HG03139 (cell line): Measurements from ENCODE around the gene CAMSAP2.

Source experiments
- ATAC-seq: cut with Tn5 transposase; IDR thresholded peaks from one replicate; pipeline ENCODE4 v1.9.1; 2021; ENCODE audit not compliant: unreplicated experiment

The CAMSAP2 gene

GRCh38 chr1:200895801-200896530 is 157.3 kb downstream of the CAMSAP2 start:
- ATAC-seq, result peak; percentile 52

DNA sequence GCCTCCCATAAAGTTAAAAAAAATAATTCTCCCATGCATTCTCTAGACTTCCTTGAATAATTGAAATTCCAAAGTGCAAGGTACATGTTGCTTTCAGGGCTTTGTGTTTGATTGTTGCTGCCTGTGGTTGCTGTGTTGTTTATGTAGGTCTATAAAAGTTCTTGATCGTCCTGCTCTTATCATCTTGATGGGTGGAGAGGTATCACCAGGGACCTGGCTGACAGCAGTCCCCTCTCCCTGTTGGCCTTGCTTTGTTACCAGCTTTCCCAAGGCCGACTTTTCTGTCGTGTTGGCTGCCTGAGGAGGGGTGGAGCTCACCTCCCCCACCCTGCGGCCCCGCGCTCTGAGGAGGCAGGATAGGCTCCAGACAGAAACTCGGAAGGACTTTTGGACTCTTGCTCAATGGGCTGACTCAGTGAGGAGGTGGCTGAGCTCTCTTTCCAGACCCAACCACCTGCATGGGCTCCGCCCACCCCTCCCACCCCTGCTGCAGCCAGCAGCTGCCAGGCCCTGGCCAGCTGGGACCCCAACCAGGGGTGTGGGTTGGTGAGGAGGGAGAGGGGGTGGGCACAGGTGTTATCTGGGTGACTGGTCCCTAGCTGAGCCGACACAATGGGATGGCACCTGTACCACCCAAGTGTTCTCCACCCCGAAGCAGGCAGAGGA is 158.0 kb downstream of the CAMSAP2 start:
- ATAC-seq, result no peak

GRCh38 chr1:200897259-200897658 is 158.6 kb downstream of the CAMSAP2 start:
- no peak for ATAC-seq

- no peak for ATAC-seq
Observed at GRCh38 chr1:200899015-200899386, 160.3 kb downstream of the CAMSAP2 start.

DNA sequence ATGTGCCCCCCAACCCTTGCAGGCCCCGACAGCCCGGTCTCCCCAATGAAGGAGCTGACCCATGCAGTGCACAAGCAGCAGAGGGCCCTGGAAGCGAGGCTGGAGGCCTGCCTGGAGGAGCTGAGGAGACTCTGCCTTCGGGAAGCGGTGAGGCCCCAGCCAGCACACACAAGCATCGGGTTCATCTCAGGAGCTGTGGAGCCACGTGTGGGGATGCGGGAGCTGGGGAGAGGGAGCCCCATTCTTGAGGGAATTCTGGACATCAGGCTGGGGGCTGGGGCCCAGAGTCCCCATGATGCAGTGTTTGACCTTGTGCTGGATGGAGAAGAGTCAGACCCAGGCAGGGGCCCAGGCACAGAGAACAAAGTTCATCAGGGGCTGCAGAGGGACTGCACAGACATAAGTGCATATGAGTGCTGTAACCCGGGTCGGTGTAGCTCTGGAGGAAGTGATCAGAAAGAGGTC is 160.8 kb downstream of the CAMSAP2 start:
- ATAC-seq, result no peak

DNA sequence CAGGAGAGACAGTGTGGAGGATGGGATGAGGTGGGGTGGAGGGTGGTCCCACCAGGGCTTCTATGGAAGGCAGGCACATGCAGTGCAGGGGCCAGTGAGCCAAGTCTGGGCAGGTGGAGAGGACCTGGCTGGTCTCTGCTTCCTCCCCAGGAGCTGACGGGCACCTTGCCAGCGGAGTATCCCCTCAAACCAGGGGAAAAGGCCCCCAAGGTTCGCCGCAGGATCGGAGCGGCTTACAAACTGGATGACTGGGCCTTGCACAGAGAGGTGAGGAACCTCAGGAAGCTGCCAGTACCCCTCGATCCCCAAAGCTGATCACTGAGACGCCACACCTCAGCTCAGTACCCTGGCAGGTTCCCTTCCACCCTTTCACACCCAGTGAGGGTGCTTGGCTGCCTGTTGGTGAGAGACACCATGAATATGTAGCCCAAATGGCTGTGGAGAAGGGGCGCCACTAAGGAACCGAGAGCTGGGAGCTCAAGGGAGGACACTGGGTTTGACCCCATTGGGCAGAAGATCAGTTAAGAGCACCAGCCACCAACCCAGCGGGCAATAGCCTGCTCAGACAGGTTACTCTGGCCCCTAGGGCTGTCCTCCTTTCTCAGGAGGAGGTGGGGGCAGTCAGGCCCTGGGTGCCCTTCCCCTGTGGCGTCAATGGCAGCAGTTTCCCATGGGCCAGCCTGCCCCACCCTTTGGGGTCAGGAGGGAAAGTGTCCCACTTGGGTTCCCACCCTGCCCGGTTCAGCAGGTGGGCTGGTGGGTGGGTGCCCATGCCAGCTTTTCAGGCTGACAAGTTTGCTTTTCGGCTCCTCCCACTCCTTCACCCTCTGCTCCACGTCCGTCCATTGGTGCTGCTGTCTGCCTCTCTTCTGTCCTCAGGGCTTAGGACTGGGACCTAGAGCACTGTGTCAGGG is 161.5 kb downstream of the CAMSAP2 start:
- no peak for ATAC-seq

GRCh38 chr1:200900877-200901276 is 162.2 kb downstream of the CAMSAP2 start:
- ATAC-seq, result no peak

GRCh38 chr1:200901350-200901749 is 162.7 kb downstream of the CAMSAP2 start:
- ATAC-seq, result no peak

- no peak for ATAC-seq
Observed at GRCh38 chr1:200901796-200902444, 163.2 kb downstream of the CAMSAP2 start.

DNA sequence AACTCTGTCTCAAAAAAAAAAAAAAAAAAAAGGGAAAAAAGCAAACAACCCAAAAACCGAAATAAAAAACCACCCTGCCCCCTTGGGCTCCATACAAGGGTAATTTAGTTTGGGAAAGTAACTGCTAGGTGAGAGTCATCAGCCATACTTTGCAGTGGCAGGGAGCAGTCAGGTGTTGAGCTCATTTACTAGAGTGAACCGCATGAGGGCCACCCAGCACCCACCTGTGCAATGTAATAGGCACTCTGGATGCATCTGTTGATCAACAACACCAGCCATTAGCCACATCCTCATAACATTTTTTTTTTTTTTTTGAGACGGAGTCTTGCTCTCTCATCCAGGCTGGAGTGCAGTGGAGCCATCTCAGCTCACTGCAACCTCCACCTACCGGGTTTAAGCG is 165.1 kb downstream of the CAMSAP2 start:
- ATAC-seq, result no peak

DNA sequence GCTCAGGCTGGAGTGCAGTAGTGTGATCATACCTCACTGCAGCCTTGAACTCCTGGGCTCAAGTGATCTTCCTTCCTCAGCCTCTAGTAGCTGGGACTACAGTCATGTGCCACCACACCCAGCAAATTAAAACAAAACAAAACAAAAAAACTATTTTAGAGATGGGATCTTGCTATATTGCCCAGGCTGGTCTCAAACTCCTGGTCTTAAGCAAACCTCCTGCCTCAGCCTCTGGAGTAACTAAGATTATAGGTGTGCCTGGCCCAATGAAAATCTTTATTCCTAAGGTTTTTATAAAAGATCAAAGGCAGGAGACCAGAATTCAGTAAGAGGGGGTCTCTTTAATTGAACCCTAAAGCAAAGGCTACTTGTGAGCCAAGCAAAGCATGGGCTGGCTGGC is 166.1 kb downstream of the CAMSAP2 start:
- ATAC-seq, result no peak

GRCh38 chr1:200905411-200906052 is 166.8 kb downstream of the CAMSAP2 start:
- no peak for ATAC-seq

DNA sequence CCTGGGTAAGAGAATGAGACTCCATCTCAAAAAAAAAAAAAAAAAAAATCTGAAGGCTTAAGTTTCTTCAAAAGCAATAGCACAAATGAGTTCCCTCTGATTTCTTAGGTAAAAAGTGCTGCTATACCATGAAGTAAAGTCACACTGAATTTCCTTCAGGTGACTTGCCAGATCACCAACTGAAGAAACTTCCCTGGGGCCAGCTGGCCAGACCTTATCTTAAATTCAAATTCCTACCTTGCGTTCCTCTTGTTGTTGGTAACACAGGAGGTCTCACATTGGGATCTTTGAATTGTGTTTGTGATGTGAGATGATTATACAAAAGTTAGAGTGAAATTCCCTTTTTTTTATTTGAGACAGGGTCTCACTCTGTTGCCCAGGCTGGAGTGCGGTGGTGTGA is 167.8 kb downstream of the CAMSAP2 start:
- ATAC-seq, result no peak

- ATAC-seq, result no peak
Observed at GRCh38 chr1:200907611-200908097, 169.0 kb downstream of the CAMSAP2 start.

GRCh38 chr1:200908191-200908868 is 169.6 kb downstream of the CAMSAP2 start:
- ATAC-seq, result no peak

DNA sequence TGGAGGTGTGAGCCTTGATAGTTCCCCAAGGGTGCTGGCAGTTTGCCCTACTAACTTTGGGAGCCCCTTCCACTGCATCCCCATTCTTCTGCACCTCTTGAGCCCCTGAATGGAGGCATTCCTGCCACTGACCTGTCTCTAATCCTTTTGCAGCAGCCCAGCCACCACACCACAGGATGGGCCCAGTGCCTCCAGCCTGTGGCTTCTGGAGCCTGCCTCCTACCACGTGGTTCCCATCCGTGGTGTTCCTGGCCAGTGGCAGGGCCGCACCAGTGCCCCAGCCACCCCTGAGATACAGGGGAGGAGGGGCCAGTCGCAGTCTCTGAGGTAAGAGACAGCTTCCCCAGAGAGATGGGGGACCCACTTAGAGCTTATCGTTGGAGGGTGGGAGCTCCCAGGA is 170.4 kb downstream of the CAMSAP2 start:
- ATAC-seq, result no peak

DNA sequence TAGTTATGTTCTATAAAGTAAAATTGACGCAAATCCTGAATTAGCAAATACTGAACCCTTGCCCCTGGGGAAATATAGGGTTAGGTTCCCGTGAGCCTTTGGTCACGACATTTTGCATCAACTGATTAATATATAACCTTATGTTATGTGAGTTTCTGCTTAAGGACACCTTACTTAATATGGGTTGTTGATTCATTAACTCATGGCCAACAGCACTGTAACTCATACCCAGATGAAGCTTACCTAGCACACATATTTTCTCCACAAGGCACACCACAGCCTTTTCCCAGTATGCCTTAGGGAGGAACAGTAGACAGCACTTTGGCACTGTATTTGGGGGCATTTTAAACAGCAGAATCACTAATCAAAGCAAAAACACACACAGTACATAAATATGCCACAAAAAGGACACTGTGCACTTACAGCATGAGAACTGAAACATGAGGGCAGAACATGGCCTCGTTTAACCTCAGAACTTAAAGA is 171.1 kb downstream of the CAMSAP2 start:
- peak; percentile 48 for ATAC-seq
